GM06990 (cell line): ENCODE measurements around the gene CDKL1.

Source experiments
- DNase-seq: peaks from one replicate; pipeline ENCODE4 v3.0.0-alpha.2; 2011; ENCODE audit not compliant: insufficient read length; ENCODE audit errors: extremely low read depth
- H3K27me3 ChIP-seq: replicated peaks from 2 replicates; pipeline ENCODE4 v1.6.0; 2011; ENCODE audit warnings: low read length; ENCODE audit not compliant: control insufficient read depth, insufficient read depth
- H3K36me3 ChIP-seq: 2 replicates; pipeline ENCODE4 v1.5.1; 2011; ENCODE audit warnings: low read length; ENCODE audit not compliant: control insufficient read depth, insufficient read depth
- H3K4me3 ChIP-seq: replicated peaks from 2 replicates; pipeline ENCODE4 v1.5.1; 2011; ENCODE audit warnings: low read depth, mild to moderate bottlenecking, control low read depth, low read length
- CTCF ChIP-seq: IDR thresholded peaks from 2 replicates; pipeline ENCODE4 v1.5.1; 2011; ENCODE audit warnings: low read length, control low read depth, mild to moderate bottlenecking, inconsistent platforms; ENCODE audit not compliant: insufficient read depth, poor library complexity, severe bottlenecking

Gene CDKL1

GRCh38 chr14:50397390-50398188 is 908 bp upstream of the CDKL1 start:
- TF ChIP-seq CTCF, result no peak
- no peaks in the 10 kb centered on the region for H3K36me3 ChIP-seq
- peak; percentile 7 for DNase-seq

GRCh38 chr14:50395448-50395847 is 1.2 kb downstream of the CDKL1 start:
- Histone ChIP-seq H3K27me3 (no peaks in the 10 kb centered on the region), H3K4me3 (no peak overlapping the region), H3K36me3 (no peaks in the 10 kb centered on the region)
- no peak for TF ChIP-seq CTCF
- DNase-seq, result no peak

More at GRCh38 chr14:50397390-50398188, 908 bp upstream of the CDKL1 start:
- H3K4me3 ChIP-seq, result peak overlapping the region; percentile 73
- H3K27me3 ChIP-seq, result no peaks in the 10 kb centered on the region

- TF ChIP-seq CTCF, result no peak
These were observed 2.0 kb downstream of the CDKL1 start for GRCh38 chr14:50394713-50395112.

GRCh38 chr14:50389668-50390441 is 6.8 kb downstream of the CDKL1 start:
- H3K36me3 ChIP-seq, result no peaks in the 10 kb centered on the region
- TF ChIP-seq CTCF, result no peak
- no peaks in the 10 kb centered on the region for H3K27me3 ChIP-seq
- no peak for DNase-seq
- no peak overlapping the region for H3K4me3 ChIP-seq

More at GRCh38 chr14:50394713-50395112, 2.0 kb downstream of the CDKL1 start:
- Histone ChIP-seq H3K4me3 (no peak overlapping the region), H3K36me3 (no peaks in the 10 kb centered on the region), H3K27me3 (no peaks in the 10 kb centered on the region)
- DNase-seq, result no peak

- no peak for DNase-seq
- Histone ChIP-seq H3K4me3 (no peak overlapping the region), H3K27me3 (no peaks in the 10 kb centered on the region), H3K36me3 (no peaks in the 10 kb centered on the region)
- no peak for TF ChIP-seq CTCF
These were observed 8.3 kb downstream of the CDKL1 start for GRCh38 chr14:50388256-50388931.
